ENCODE data around the gene KCTD3.

DNA sequence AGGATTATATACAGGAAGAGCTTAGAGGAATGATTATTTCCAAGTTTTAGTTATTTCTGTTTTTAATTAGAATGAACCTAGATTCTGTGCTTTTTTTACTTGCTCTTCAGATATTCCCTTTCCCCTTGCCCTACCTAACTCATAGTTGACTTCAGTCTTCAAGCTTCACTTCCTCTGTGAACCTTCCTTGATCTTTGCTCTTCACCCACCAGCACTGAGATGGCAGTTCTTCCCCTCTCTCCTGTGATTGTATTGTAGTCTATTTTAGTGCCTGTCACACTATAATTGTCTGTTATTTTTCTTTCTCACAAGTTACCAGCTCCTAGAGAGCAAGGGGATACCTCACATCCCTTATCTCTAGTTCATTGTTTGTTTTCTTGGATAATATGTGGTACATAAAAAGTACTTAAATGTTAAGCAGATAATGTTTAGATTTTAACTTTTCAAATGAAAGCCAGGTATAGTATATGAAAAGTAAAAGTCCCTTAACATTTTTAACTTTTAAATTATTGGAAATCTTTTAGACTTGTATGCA is 33.2 kb downstream of the KCTD3 start:
- TF ChIP-seq CTCF (IDR thresholded peaks at IDR 0.05), result no peak
- TF ChIP-seq POLR2A (IDR thresholded peaks at IDR 0.05), result no peak

Measured in right lobe of liver (tissue), 4 donors.